HAP-1 (cell line): ENCODE data around the gene ITK.
A peak's percentile ranks its signal among the peaks of the same experiment; 100 is the strongest.

Experiments used
- DNase-seq, 2 experiments: peaks; one replicate each; pipeline ENCODE4 v3.0.0-alpha.2; 2016 to 2020; ENCODE audit warnings: low spot score in 2 of 2
- H3K27me3 ChIP-seq: fragments of 250-450 bp; sonication (Bioruptor Pico); 2 replicates; pipeline ENCODE4 v1.5.1; 2020; ENCODE audit warnings: low read depth, mild to moderate bottlenecking, moderate library complexity
- H3K36me3 ChIP-seq: fragments of 250-450 bp; sonication (Bioruptor Pico); replicated peaks from 2 replicates; pipeline ENCODE4 v1.5.1; 2020; ENCODE audit warnings: mild to moderate bottlenecking
- H3K4me1 ChIP-seq: fragments of 250-450 bp; sonication (Bioruptor Pico); 2 replicates; pipeline ENCODE4 v1.5.1; 2020; ENCODE audit warnings: mild to moderate bottlenecking
- H3K4me3 ChIP-seq: fragments of 250-450 bp; sonication (Bioruptor Pico); 2 replicates; pipeline ENCODE4 v1.5.1; 2020; ENCODE audit warnings: mild to moderate bottlenecking, moderate library complexity
- H3K9me3 ChIP-seq: fragments of 250-450 bp; sonication (Bioruptor Pico); 2 replicates; pipeline ENCODE4 v1.5.1; 2020; ENCODE audit warnings: mild to moderate bottlenecking, moderate library complexity
- in situ Hi-C: fragments of 300-500 bp; cut with MboI; formaldehyde crosslinking; loops from 3 replicates; pipeline ENCODE4 v1.14.3; 2020; ENCODE audit warnings: low sequenced_read_pairs, inconsistent platforms, mixed read lengths

The ITK gene

GRCh38 chr5:157253547-157253946, 72.9 kb downstream of the ITK start:
- in situ Hi-C loops, result loop anchor here (10.0 kb wide), 1 partner anchor 61 kb away; no protein-coding TSS in a partner anchor
- no peaks in the 10 kb centered on the region for H3K9me3 ChIP-seq
- H3K36me3 ChIP-seq, result no peaks in the 10 kb centered on the region
- H3K4me3 ChIP-seq, result no peak overlapping the region
- H3K27me3 ChIP-seq, result no peaks in the 10 kb centered on the region
- H3K4me1 ChIP-seq, result no peaks in the 10 kb centered on the region
- peak; percentile 20 to 69 for DNase-seq

- no peaks in the 10 kb centered on the region for H3K36me3 ChIP-seq
- peaks cover 3% of the 10 kb centered on the region for H3K27me3 ChIP-seq
- DNase-seq, result no peak
- in situ Hi-C loops, result loop anchor here (10.0 kb wide), 1 partner anchor 56 kb away; no protein-coding TSS in a partner anchor
- no peaks in the 10 kb centered on the region for H3K4me1 ChIP-seq
- no peaks in the 10 kb centered on the region for H3K9me3 ChIP-seq
- H3K4me3 ChIP-seq, result no peak overlapping the region
Measured at GRCh38 chr5:157258450-157258849, 77.8 kb downstream of the ITK start.

GRCh38 chr5:157259699-157260098, 79.1 kb downstream of the ITK start:
- in situ Hi-C loops, result loop anchor here (10.0 kb wide), 1 partner anchor 55 kb away; no protein-coding TSS in a partner anchor
- Histone ChIP-seq H3K36me3 (no peaks in the 10 kb centered on the region), H3K4me3 (no peak overlapping the region), H3K27me3 (peaks cover 3% of the 10 kb centered on the region), H3K4me1 (no peaks in the 10 kb centered on the region), H3K9me3 (no peaks in the 10 kb centered on the region)
- DNase-seq, result no peak

- Histone ChIP-seq H3K4me1 (peaks cover 13% of the 10 kb centered on the region), H3K36me3 (no peaks in the 10 kb centered on the region), H3K4me3 (no peak overlapping the region), H3K9me3 (no peaks in the 10 kb centered on the region), H3K27me3 (peaks cover 3% of the 10 kb centered on the region)
- in situ Hi-C loops, result no loop called here
- DNase-seq, result no peak
Measured at GRCh38 chr5:157263496-157264090, 83.0 kb downstream of the ITK start.

GRCh38 chr5:157265714-157266285, 85.2 kb downstream of the ITK start, which contains the start of gene CYFIP2:
CYFIP2 (plus strand) TSS chr5:157266123; CDS start chr5:157285362, 19,239 bp downstream.
- H3K36me3 ChIP-seq, result no peaks in the 10 kb centered on the region; the same call in 1 of the 2 replicates
- peaks cover 13% of the 10 kb centered on the region for H3K4me1 ChIP-seq
- H3K4me3 ChIP-seq, result peak within 1 kb of the TSS; percentile 51
- peak; percentile 57 to 78 for DNase-seq
- in situ Hi-C loops, result no loop called here
- no peaks in the 10 kb centered on the region for H3K27me3 ChIP-seq
- H3K9me3 ChIP-seq, result no peaks in the 10 kb centered on the region

GRCh38 chr5:157266286-157267007, 85.8 kb downstream of the ITK start:
- Histone ChIP-seq H3K4me1 (peaks cover 13% of the 10 kb centered on the region), H3K27me3 (no peaks in the 10 kb centered on the region), H3K9me3 (no peaks in the 10 kb centered on the region), H3K4me3 (peak overlapping the region; percentile 51), H3K36me3 (no peaks in the 10 kb centered on the region; the same call in 1 of the 2 replicates)
- in situ Hi-C loops, result no loop called here
- DNase-seq, result peak in 1 of 2 experiments; percentile 54

GRCh38 chr5:157267025-157267424, 86.4 kb downstream of the ITK start:
- Histone ChIP-seq H3K36me3 (no peaks in the 10 kb centered on the region; the same call in 1 of the 2 replicates), H3K9me3 (no peaks in the 10 kb centered on the region), H3K4me1 (peaks cover 13% of the 10 kb centered on the region), H3K4me3 (peak overlapping the region; percentile 51), H3K27me3 (no peaks in the 10 kb centered on the region)
- in situ Hi-C loops, result no loop called here
- DNase-seq, result no peak

GRCh38 chr5:157267761-157268480, 87.3 kb downstream of the ITK start:
- in situ Hi-C loops, result no loop called here
- H3K4me3 ChIP-seq, result no peak overlapping the region

GRCh38 chr5:157269165-157269671, 88.6 kb downstream of the ITK start:
- Histone ChIP-seq H3K36me3 (no peaks in the 10 kb centered on the region; the same call in 1 of the 2 replicates), H3K9me3 (no peaks in the 10 kb centered on the region), H3K4me3 (no peak overlapping the region), H3K27me3 (no peaks in the 10 kb centered on the region), H3K4me1 (peaks cover 13% of the 10 kb centered on the region)
- no peak for DNase-seq
- in situ Hi-C loops, result no loop called here

More at GRCh38 chr5:157267761-157268480, 87.3 kb downstream of the ITK start:
- H3K4me1 ChIP-seq, result peaks cover 13% of the 10 kb centered on the region
- no peaks in the 10 kb centered on the region for H3K9me3 ChIP-seq
- no peaks in the 10 kb centered on the region for H3K27me3 ChIP-seq
- DNase-seq, result no peak
- no peaks in the 10 kb centered on the region; the same call in 1 of the 2 replicates for H3K36me3 ChIP-seq

GRCh38 chr5:157269761-157270272, 89.2 kb downstream of the ITK start:
- in situ Hi-C loops, result no loop called here

GRCh38 chr5:157270771-157271170, 90.1 kb downstream of the ITK start:
- H3K4me3 ChIP-seq, result no peak overlapping the region
- in situ Hi-C loops, result no loop called here
- H3K4me1 ChIP-seq, result peaks cover 14% of the 10 kb centered on the region
- H3K36me3 ChIP-seq, result no peaks in the 10 kb centered on the region; the same call in 1 of the 2 replicates
- no peaks in the 10 kb centered on the region for H3K27me3 ChIP-seq
- H3K9me3 ChIP-seq, result no peaks in the 10 kb centered on the region; the same call in 1 of the 2 replicates
- no peak for DNase-seq

More at GRCh38 chr5:157269761-157270272, 89.2 kb downstream of the ITK start:
- Histone ChIP-seq H3K4me1 (peaks cover 13% of the 10 kb centered on the region), H3K9me3 (no peaks in the 10 kb centered on the region; the same call in 1 of the 2 replicates), H3K36me3 (no peaks in the 10 kb centered on the region; the same call in 1 of the 2 replicates), H3K4me3 (no peak overlapping the region), H3K27me3 (no peaks in the 10 kb centered on the region)
- DNase-seq, result no peak

GRCh38 chr5:157271740-157272271, 91.2 kb downstream of the ITK start:
- H3K27me3 ChIP-seq, result no peaks in the 10 kb centered on the region
- no peaks in the 10 kb centered on the region; the same call in 1 of the 2 replicates for H3K9me3 ChIP-seq
- no peaks in the 10 kb centered on the region; the same call in 1 of the 2 replicates for H3K36me3 ChIP-seq
- no peak overlapping the region for H3K4me3 ChIP-seq
- in situ Hi-C loops, result no loop called here
- no peak for DNase-seq
- peaks cover 23% of the 10 kb centered on the region for H3K4me1 ChIP-seq
